Gastrocnemius medialis (tissue), 4 donors: ENCODE measurements around the gene NLGN2.

Experiments
- POLR2A ChIP-seq, 2 donors: fragments of 450-650 bp; IDR thresholded peaks; one replicate each; pipeline ENCODE4 v1.6.1; 2017; ENCODE audit warnings: antibody characterized with exemption in 2 of 2, mild to moderate bottlenecking in 2 of 2, moderate library complexity in 2 of 2
- TF ChIP-seq, protein P1 (sequence below), 5 experiments: fragments of 450-650 bp in 3 of 5; fragments of 200-600 bp in 2 of 5; sonication (generic) in 2 of 5; IDR thresholded peaks in 4 of 5; conservative IDR thresholded peaks in 1 of 5; 1 replicate in 4 of 5; 2 replicates in 1 of 5; pipeline ENCODE4 v1.5.1; 2016 to 2019; ENCODE audit warnings: antibody characterized with exemption in 5 of 5, mild to moderate bottlenecking in 3 of 5, moderate library complexity in 3 of 5

- TF ChIP-seq, protein P1, sequence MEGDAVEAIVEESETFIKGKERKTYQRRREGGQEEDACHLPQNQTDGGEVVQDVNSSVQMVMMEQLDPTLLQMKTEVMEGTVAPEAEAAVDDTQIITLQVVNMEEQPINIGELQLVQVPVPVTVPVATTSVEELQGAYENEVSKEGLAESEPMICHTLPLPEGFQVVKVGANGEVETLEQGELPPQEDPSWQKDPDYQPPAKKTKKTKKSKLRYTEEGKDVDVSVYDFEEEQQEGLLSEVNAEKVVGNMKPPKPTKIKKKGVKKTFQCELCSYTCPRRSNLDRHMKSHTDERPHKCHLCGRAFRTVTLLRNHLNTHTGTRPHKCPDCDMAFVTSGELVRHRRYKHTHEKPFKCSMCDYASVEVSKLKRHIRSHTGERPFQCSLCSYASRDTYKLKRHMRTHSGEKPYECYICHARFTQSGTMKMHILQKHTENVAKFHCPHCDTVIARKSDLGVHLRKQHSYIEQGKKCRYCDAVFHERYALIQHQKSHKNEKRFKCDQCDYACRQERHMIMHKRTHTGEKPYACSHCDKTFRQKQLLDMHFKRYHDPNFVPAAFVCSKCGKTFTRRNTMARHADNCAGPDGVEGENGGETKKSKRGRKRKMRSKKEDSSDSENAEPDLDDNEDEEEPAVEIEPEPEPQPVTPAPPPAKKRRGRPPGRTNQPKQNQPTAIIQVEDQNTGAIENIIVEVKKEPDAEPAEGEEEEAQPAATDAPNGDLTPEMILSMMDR (IDR thresholded peaks at IDR 0.05 in 4 of 5, conservative IDR thresholded peaks at IDR 0.05 in 1 of 5) = no peak
- no peak for TF ChIP-seq POLR2A (IDR thresholded peaks at IDR 0.05)
These were observed 17.7 kb downstream of the NLGN2 start, which contains the start of gene SPEM2 for GRCh38 chr17:7425316-7425715.
